RCC 7860 (cell line): ENCODE data around the gene LYST.
A peak's percentile ranks its signal among the peaks of the same experiment; 100 is the strongest.
"Not testable (repeated sequence)": the region's sequence is repeated elsewhere in the genome, so short reads cannot be mapped to it uniquely, and the experiment has no call there.

ENCODE experiments used
- DNase-seq: peaks from one replicate; pipeline ENCODE4 v3.0.0-alpha.2; 2015; ENCODE audit warnings: low spot score
- FAIRE-seq: peaks from 2 replicates; lab custom pipeline; 2012; peaks lifted over from hg19 to GRCh38; lab: Jason Lieb, UNC

LYST gene

DNA sequence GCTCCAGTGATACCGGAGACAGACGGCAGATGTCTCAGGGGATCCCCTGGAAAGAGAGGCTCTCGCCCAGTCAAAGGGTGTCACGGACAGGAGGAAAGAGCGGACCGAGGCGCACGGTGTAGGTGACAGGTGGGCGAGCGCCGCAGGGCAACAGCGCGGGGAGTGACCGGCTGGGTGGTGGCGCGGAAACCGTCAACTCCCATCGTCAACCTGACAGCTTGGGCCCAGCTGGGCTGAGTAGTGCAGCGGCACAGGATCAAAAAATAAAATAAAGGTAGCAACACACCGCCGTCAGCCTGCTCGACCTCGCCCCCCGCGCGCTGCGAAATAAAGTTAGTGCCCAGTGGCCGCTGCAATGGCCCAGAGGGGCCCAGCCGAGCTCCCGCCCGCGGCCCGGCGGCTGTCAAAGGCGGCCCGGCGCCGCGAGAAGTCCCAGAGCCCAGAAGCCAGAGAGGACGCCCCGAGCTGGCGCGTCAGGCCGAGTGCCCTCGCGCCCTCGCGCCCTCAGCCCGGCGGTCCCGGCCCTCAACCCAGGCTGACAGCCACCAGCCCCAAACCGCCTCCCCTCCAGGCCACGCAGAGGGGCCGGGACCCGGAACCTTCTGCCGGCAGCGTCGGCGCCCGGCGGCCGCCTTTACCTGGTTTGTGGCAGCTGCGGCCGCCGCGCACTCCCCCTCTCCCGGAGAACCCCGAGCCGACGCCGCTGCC, at the start of gene LYST:
LYST (minus strand) TSS at position 702 of the 708 bp plus-strand sequence. CDS start 36,489 bp downstream, outside the sequence.
- no peak for FAIRE-seq
- DNase-seq, result peak; percentile 48

GRCh38 chr1:235915489-235915888, 48.8 kb upstream of the LYST start:
- DNase-seq, FAIRE-seq: not testable (repeated sequence)

GRCh38 chr1:235913311-235913710, 46.6 kb upstream of the LYST start:
- peak; percentile 62 for FAIRE-seq
- no peak for DNase-seq

- DNase-seq (peak; percentile 40), FAIRE-seq (peak; percentile 59)
Measured at GRCh38 chr1:235911876-235912275, 45.2 kb upstream of the LYST start.

- FAIRE-seq (no peak), DNase-seq (no peak)
Measured at GRCh38 chr1:235911300-235911662, 44.6 kb upstream of the LYST start.

- FAIRE-seq (peak; percentile 99), DNase-seq (peak; percentile 100)
Measured at GRCh38 chr1:235910357-235911299, 43.9 kb upstream of the LYST start.

- DNase-seq (peak; percentile 98), FAIRE-seq (peak; percentile 88)
Measured at GRCh38 chr1:235908742-235909520, 42.2 kb upstream of the LYST start.

- DNase-seq (no peak), FAIRE-seq (no peak)
Measured at GRCh38 chr1:235907897-235908240, 41.2 kb upstream of the LYST start.

GRCh38 chr1:235907187-235907896, 40.6 kb upstream of the LYST start:
- FAIRE-seq (peak; percentile 95), DNase-seq (peak; percentile 75)

DNA sequence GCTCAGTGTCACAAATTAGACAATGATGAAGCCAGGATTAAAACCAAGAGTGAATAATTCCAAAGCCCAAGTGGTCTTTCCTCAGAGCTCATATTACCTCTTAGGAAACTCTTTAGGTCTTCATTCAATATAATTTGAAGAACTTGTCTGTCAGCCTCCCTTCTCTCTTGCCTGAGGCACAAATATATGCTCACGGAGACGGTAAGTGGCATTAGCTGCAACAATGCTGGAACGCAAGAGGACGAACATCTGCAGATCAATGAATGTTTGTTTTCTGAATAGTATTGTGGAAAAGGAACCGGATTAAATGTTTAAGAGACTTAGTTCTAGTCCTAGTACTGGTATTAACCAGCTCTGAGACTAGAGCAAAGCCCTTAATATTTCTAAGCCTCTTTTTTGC, 39.7 kb upstream of the LYST start:
- DNase-seq (no peak), FAIRE-seq (no peak)

- not testable (repeated sequence) for DNase-seq, FAIRE-seq
Measured at GRCh38 chr1:235903809-235904208, 37.1 kb upstream of the LYST start.

DNA sequence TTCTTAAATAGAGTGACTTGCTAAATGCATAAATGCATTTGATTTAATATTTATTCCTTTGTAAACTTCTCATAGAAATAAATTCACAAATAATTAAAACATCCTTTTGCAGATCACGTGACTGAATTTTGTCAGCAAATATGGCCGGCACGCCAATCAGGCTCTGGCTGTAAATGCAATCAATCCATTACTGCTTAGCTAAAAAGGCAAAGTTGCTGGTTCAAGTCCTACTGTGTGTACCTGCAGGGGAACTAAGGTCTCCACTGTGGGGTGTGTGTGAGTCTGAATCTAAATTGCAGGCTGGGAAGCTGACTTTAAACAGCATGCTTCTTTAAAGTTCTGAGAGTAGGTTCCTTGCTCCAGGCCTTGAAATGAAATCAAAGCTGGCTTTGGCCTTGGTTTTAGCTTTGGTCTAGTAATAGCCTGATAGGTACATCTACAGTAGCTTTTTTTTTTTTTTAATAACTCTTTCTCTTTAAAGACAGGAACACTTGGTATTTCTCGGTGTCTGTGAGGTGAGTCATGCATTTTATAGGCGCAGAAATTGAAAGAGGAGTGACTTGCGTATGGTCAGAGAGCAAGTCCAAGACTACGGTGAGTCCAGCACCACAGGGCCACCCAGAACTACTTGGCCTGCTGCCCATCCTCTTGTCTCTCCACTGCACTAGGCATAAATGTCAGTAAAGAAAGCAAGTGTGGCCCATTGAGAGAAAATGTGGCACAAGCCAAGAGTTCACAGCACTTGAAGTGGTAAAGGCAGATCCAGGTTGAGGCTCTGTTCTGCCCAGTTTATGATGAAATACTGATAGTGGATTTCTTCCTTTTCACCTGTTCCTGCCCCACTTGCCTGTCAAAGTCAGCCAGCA, 36.2 kb upstream of the LYST start:
- DNase-seq (peak; percentile 90), FAIRE-seq (peak; percentile 96)

DNA sequence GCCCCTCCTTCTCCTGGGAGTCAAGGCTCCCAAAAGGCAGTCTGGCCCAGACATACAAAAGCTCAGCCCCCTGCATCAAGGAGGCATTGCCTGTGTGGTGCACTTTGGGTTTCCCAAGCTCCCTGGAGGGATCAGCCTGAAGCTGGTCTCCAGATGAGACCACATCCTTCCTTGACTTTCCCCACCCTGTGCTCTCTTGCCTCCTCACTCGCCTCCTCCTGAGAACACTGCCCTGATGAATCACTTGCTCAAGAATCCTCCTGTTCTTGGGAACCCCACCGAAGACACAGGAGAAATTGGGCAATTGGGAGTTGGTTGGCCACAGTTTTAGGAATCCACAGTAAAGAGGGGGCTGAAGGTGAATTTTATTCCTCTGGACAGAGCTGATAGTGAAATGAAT, 34.8 kb upstream of the LYST start:
- DNase-seq, result no peak
- no peak for FAIRE-seq

DNA sequence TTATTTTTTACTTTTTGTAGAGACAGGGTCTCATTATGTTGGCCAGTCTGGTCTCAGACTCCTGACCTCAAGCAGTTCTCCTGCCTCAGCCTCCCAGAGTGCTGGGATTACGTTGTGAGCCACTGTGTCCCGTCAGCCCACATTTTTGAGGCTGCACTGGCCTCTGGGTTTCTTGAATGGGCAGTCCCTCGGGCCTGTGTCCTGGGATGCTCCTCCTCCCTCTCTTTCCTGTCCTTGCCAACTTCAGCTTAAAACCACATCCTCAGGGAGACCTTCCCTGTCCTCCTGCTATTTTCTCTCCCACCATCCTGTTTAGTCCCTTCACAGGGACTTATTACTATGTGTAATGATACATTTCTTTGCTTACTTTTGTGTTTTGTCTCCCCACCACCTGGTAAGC, 31.4 kb upstream of the LYST start:
- DNase-seq, result peak; percentile 64
- no peak for FAIRE-seq

DNA sequence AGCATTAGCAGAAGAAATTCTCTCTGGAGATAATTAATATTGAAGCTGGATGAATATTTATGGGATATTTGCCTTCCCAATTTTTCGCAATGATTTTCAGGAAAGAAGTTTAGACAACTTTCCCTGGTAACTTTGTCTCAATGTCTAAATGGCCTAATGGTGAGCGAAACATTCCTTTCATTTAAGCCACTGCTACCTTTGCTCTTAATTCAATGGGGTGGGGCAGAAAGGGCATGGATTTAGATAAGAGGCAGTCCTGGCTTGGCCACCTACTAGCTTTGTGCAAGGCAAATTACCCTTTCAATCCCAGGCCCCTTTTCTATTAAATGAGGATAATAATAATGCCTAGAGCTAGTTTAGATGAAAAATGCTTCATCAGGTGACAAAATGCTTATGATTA, 27.1 kb upstream of the LYST start:
- FAIRE-seq, result no peak

GRCh38 chr1:235892734-235893413, 26.2 kb upstream of the LYST start:
- no peak for DNase-seq

More for the DNA sequence above, 27.1 kb upstream of the LYST start:
- DNase-seq, result no peak

GRCh38 chr1:235892202-235892601, 25.5 kb upstream of the LYST start:
- no peak for DNase-seq
- no peak for FAIRE-seq

More at GRCh38 chr1:235892734-235893413, 26.2 kb upstream of the LYST start:
- FAIRE-seq, result no peak

DNA sequence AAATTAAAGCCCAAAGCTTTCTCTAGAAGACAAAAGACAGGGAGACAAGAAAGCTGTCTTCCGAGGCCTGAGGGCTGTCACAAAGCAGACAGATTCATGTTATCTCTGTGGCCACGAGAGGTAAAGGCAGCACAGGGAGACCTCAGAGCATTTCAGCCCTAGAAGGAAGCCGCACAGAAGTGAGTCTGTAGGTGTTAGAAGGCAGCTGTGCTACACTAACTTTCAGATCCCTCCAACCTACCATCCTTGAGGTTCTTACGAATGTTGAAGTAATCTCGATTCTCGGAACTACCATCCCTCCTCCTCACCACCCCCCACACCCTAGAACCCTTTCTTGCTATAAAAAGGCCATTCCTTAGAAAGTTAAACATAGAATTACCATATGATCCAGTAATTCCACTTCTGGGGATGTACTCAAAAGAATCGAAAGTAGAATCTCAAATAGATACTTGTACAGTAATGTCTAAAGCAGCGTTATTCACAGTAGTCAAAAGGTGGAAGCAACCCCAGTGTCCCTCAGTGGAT, 21.5 kb upstream of the LYST start:
- DNase-seq (no peak), FAIRE-seq (no peak)

GRCh38 chr1:235887676-235888075, 21.0 kb upstream of the LYST start:
- no peak for DNase-seq
- no peak for FAIRE-seq
